GM06990 (cell line): ENCODE measurements around the gene ANOS1.

ENCODE experiments used
- DNase-seq: peaks from one replicate; pipeline ENCODE4 v3.0.0-alpha.2; 2011; ENCODE audit not compliant: insufficient read length; ENCODE audit errors: extremely low read depth
- H3K27me3 ChIP-seq: replicated peaks from 2 replicates; pipeline ENCODE4 v1.6.0; 2011; ENCODE audit warnings: low read length; ENCODE audit not compliant: control insufficient read depth, insufficient read depth
- H3K36me3 ChIP-seq: 2 replicates; pipeline ENCODE4 v1.5.1; 2011; ENCODE audit warnings: low read length; ENCODE audit not compliant: control insufficient read depth, insufficient read depth
- H3K4me3 ChIP-seq: replicated peaks from 2 replicates; pipeline ENCODE4 v1.5.1; 2011; ENCODE audit warnings: low read depth, mild to moderate bottlenecking, control low read depth, low read length
- CTCF ChIP-seq: IDR thresholded peaks from 2 replicates; pipeline ENCODE4 v1.5.1; 2011; ENCODE audit warnings: low read length, control low read depth, mild to moderate bottlenecking, inconsistent platforms; ENCODE audit not compliant: insufficient read depth, poor library complexity, severe bottlenecking

ANOS1 gene

GRCh38 chrX:8484360-8484949 lies 247.5 kb downstream of the ANOS1 start:
- DNase-seq = no peak
- TF ChIP-seq CTCF = no peak

More at GRCh38 chrX:8484360-8484949, 247.5 kb downstream of the ANOS1 start:
- H3K4me3 ChIP-seq = no peak overlapping the region
- H3K36me3 ChIP-seq = no peaks in the 10 kb centered on the region
- H3K27me3 ChIP-seq = no peaks in the 10 kb centered on the region
